Omental fat pad (tissue), 4 donors: ENCODE measurements around the gene ZNF175. TPM values are rescaled to one million over a fixed set of nuclear protein-coding genes. Genes with fewer than 3 reads are reported as not detected.

Experiments
- ATAC-seq: fragments of 150-250 bp; one replicate; pipeline ENCODE4 v1.9.1; 2016; ENCODE audit warnings: mild to moderate bottlenecking, moderate library complexity; ENCODE audit not compliant: low FRiP score
- DNase-seq: peaks from one replicate; pipeline ENCODE4 v3.0.0-alpha.2; 2019; ENCODE audit warnings: low spot score
- CTCF ChIP-seq, 3 donors: fragments of 450-650 bp; IDR thresholded peaks; one replicate each; pipeline ENCODE4 v1.5.1; 2016 to 2017; ENCODE audit warnings: antibody characterized with exemption in 3 of 3, mild to moderate bottlenecking in 3 of 3, moderate library complexity in 2 of 3
- total RNA-seq, 4 donors: library from RNA; depleted of rRNA; stranded (reverse); fragments of >200 nt; gene quantifications; one replicate each; pipeline ENCODE4 v1.1.0, GENCODE V29; 2016

ZNF175 gene
- total RNA-seq, 4 donors from 2014 or later, result 2.2 to 11.5 (median 6.0) TPM

GRCh38 chr19:51572908-51573307 is 1.8 kb downstream of the ZNF175 start:
- DNase-seq (no peak), ATAC-seq (no peak)
- TF ChIP-seq CTCF (IDR thresholded peaks at IDR 0.05), result no peak

- no peak for DNase-seq
- TF ChIP-seq CTCF (IDR thresholded peaks at IDR 0.05), result no peak
- no peak for ATAC-seq
These were observed 2.2 kb downstream of the ZNF175 start for GRCh38 chr19:51573331-51573730.

GRCh38 chr19:51576850-51577249 is 5.8 kb downstream of the ZNF175 start:
- TF ChIP-seq CTCF (IDR thresholded peaks at IDR 0.05), result no peak
- DNase-seq (no peak), ATAC-seq (no peak)

DNA sequence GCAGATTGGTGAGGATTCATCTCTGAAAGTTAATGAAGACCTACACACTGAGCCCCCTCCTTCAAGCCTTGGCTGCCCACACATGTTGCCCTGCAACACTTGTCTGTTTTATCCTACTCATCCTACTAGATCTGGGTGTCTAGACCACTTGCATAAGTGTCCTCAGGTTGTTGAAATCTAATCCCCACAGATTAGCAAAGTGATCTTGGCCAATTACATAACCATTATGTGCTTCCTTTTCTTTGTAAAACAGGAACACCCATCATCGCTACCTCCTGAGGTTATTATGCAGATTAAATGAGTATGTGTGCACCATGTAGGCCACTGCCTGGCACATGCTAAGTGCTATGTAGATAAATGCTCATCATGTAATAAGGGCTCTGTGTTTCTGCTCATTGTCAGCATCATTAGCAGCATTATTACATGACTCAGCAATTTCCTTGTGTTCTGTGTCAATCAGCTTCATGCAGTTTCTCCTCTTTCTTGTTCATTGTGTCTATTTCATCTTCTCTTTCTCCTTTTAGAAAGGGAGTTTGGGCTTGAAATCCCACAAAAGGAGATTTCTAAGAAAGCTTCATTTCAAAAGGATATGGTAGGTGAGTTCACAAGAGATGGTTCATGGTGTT is 15.1 kb downstream of the ZNF175 start:
- TF ChIP-seq CTCF (IDR thresholded peaks at IDR 0.05), result no peak
- no peak for DNase-seq
- no peak for ATAC-seq

DNA sequence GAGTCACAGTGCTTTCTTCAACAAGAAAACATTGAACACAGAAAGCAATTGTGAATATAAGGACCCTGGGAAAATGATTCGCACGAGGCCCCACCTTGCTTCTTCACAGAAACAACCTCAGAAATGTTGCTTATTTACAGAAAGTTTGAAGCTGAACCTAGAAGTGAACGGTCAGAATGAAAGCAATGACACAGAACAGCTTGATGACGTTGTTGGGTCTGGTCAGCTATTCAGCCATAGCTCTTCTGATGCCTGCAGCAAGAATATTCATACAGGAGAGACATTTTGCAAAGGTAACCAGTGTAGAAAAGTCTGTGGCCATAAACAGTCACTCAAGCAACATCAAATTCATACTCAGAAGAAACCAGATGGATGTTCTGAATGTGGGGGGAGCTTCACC is 15.7 kb downstream of the ZNF175 start:
- no peak for TF ChIP-seq CTCF (IDR thresholded peaks at IDR 0.05)
- no peak for DNase-seq
- no peak for ATAC-seq

DNA sequence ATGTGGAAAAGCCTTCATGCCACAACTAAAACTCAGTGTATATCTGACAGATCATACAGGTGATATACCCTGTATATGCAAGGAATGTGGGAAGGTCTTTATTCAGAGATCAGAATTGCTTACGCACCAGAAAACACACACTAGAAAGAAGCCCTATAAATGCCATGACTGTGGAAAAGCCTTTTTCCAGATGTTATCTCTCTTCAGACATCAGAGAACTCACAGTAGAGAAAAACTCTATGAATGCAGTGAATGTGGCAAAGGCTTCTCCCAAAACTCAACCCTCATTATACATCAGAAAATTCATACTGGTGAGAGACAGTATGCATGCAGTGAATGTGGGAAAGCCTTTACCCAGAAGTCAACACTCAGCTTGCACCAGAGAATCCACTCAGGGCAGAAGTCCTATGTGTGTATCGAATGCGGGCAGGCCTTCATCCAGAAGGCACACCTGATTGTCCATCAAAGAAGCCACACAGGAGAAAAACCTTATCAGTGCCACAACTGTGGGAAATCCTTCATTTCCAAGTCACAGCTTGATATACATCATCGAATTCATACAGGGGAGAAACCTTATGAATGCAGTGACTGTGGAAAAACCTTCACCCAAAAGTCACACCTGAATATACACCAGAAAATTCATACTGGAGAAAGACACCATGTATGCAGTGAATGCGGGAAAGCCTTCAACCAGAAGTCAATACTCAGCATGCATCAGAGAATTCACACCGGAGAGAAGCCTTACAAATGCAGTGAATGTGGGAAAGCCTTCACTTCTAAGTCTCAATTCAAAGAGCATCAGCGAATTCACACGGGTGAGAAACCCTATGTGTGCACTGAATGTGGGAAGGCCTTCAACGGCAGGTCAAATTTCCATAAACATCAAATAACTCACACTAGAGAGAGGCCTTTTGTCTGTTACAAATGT is 16.4 kb downstream of the ZNF175 start:
- no peak for DNase-seq
- no peak for TF ChIP-seq CTCF (IDR thresholded peaks at IDR 0.05)
- ATAC-seq, result no peak
